Measurements from ENCODE around the gene ACAA2. TPM values are rescaled to one million over a fixed set of nuclear protein-coding genes. Genes with fewer than 3 reads are reported as not detected.

Gene ACAA2
- total RNA-seq, 1 donor from 2014 or later = 443 TPM

DNA sequence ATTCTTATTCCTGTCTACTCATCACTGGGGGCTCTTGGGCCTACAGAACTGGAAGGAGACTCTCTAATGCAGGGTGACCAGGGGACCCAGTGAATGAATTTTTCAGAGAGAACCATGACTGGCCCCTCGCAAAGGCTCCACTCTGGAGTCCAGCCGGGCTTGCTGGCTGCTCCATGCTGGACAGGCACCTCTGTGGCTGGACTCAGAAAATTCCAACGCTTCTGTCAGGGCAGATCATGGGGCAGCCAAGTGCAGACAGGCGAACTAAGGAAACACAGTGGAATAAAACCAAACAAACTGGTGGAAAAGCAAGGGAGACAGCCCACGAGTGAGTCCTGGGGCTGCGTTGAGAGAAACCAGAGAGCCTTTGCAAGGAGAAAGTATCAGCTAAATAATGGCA lies 57.2 kb downstream of the ACAA2 start:
- intact Hi-C loops (cut with DNase I) = no loop called here
- ATAC-seq (ENCODE audit: poor library complexity) (no peak), DNase-seq (no peak)

- intact Hi-C loops (cut with DNase I) = no loop called here
- ATAC-seq (ENCODE audit: poor library complexity) (no peak), DNase-seq (no peak)
Observed at GRCh38 chr18:49755489-49755888, 57.8 kb downstream of the ACAA2 start.

DNA sequence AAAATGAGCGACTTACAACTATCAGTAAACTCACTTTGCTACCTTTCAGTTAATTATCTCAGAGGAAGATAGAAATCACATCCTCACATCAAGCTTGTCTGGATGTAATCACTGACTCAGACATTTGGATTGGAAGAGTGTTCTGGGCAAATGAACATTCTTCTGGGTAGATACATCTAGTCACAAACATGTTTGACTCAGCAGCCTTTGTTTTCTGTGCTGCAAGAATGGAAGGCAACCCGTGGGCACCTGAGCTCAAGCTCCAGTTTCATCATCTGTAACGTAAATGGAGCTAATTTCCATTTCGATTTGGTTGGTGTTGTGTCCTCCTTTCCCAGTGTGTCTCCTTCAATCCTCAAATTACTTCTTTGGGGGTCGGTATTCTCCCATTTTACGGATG lies 58.5 kb downstream of the ACAA2 start:
- DNase-seq (no peak), ATAC-seq (ENCODE audit: poor library complexity) (no peak)
- intact Hi-C loops (cut with DNase I) = no loop called here

DNA sequence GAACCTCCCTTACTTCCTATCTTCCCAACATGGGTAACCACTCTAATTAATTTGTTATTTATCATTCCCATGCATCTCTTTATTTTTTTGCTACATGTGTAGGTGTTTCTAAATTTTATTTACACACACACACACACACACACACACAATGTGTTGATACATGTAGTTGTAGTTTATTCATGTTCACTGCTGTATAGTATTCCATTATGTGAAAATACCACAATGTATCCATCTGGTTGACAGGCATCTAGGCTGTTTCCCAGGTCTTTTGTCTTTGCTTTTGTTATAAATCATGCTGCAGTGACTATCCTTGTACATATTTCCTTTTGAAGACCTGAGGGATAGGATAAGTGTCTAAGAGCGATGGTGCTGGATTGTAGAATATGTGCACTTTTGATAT lies 59.7 kb downstream of the ACAA2 start:
- DNase-seq (no peak), ATAC-seq (ENCODE audit: poor library complexity) (no peak)
- intact Hi-C loops (cut with DNase I) = no loop called here

DNA sequence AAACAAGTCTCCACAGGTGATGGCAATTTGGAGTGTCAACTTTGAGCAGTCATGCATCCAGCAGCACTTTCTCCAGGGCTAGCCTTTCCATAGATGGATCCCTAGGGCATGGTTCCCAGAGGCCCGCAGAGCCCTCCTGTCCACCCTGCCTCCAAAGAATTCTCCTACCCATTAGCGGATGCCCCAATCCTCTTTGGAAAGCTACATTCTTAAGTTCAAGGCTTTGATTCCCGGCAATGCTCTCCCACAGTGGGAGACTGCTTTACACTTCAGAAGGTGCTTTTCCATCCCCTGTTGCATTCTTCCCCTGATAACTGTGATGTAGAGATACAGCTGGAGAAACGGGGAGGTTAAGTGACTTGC lies 61.3 kb downstream of the ACAA2 start:
- DNase-seq (no peak), ATAC-seq (ENCODE audit: poor library complexity) (no peak)
- intact Hi-C loops (cut with DNase I) = no loop called here

GRCh38 chr18:49751427-49752094 lies 61.8 kb downstream of the ACAA2 start:
- ATAC-seq (ENCODE audit: poor library complexity) (no peak), DNase-seq (no peak)
- intact Hi-C loops (cut with DNase I) = no loop called here

- no peak for DNase-seq
- intact Hi-C loops (cut with DNase I) = no loop called here
- ATAC-seq (ENCODE audit: poor library complexity) = no peak
Observed at GRCh38 chr18:49749563-49749962, 63.8 kb downstream of the ACAA2 start.

DNA sequence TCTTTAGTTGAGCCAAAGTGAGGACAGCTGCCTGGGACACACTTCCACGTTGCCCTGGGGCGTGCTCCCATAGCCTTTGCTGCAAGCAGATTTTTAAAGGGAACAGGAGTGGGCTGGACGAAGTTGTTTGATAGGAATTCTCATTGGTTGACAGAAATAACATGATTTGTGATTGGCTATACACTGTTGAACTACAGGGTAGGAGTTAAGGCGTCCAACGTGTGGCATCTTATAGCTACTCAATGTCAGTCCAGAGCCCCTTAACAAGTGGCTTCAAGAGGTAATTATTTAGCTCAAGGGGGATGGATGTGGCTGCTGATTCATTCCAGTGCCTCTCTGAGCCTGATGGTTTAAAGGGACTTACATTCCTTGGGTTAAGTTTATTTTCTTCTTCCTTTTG lies 65.5 kb downstream of the ACAA2 start:
- DNase-seq (no peak), ATAC-seq (ENCODE audit: poor library complexity) (no peak)
- intact Hi-C loops (cut with DNase I) = no loop called here

GRCh38 chr18:49745045-49746014 lies 68.0 kb downstream of the ACAA2 start:
- intact Hi-C loops (cut with DNase I) = no loop called here
- no peak for DNase-seq
- ATAC-seq (ENCODE audit: poor library complexity) = no peak

GRCh38 chr18:49744376-49745008 lies 68.8 kb downstream of the ACAA2 start:
- DNase-seq (no peak), ATAC-seq (ENCODE audit: poor library complexity) (no peak)
- intact Hi-C loops (cut with DNase I) = no loop called here

DNA sequence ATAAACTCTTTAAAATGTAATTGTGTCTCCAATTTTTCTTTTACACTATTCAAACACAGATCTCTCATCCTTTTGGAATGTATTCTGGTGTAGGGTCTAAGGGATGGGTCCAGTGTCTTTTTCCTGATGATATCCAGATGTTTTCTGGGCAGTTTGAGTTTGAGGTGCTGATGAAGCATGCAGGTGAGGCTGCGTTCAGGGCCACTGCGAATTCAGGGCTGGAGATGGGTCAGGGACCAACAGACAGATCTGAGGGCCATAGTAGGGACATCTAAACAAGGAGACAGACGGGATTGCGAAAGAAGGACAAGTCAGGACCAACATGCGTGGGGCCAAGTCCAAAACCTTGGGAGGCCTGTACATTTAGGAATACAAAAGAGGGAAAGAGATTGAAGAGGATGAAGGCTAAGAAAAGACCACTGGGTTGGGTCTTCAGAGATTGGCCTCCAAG lies 70.2 kb downstream of the ACAA2 start:
- ATAC-seq (ENCODE audit: poor library complexity) = no peak
- DNase-seq = no peak
- intact Hi-C loops (cut with DNase I) = no loop called here

DNA sequence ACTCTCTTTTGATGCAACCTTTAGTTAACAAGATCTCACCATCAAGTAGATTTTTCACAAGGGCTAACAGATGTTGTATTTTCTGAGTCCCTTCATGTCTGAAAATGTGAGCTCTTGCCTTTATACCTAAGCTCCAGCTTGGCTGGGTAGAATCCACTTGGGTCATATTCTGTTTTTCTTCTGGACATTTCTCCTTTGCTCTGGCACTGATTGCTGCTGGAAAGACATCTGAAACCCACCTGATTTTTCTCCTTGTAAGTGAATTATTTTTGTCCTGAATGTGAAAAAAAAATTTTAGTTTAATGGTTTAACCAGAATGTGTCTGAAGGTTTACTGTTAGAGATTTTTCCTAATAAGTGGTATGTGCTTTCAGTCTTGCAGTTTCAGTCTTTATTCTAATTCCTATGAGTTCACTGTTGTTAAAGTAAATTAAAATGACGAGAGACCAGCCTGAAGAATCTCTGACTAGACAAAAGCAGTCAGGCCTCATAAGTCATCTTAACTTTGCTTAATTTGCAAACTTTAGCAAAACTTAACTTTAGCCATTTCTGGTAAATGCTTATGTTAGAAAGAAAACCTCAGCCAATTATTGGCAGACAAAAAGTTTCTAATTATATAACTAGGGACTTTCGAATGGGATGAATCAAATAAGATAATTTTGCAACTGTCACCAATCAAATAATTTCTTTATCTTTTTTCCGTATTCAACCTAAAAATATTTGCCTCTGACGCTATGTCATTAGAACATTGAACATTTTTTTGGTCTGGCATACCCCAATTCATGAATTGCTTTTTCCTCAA lies 70.8 kb downstream of the ACAA2 start:
- DNase-seq (no peak), ATAC-seq (ENCODE audit: poor library complexity) (no peak)
- intact Hi-C loops (cut with DNase I) = no loop called here

- DNase-seq = no peak
- intact Hi-C loops (cut with DNase I) = no loop called here
- no peak for ATAC-seq (ENCODE audit: poor library complexity)
Observed at GRCh38 chr18:49739275-49739674, 74.1 kb downstream of the ACAA2 start.

DNA sequence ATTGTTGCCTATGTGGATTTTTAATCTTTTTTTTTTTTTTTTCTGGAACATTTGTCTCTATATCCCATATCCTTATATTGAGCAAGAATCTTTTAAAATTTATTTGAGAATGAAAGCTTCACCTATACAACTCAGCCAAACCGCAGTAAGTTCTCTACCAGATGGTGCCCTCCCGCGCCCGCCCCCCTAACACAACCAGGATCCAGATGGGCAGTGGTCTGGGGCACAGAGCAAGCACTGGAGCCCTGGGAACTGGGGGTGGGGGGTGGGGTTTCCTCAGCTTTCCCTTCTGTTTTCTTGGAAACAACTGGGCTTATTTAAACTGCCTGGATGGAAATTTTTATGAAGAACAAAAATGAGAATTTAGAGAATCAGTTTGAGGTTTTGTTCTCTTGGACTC lies 74.6 kb downstream of the ACAA2 start:
- intact Hi-C loops (cut with DNase I) = no loop called here
- ATAC-seq (ENCODE audit: poor library complexity) = no peak
- no peak for DNase-seq

DNA sequence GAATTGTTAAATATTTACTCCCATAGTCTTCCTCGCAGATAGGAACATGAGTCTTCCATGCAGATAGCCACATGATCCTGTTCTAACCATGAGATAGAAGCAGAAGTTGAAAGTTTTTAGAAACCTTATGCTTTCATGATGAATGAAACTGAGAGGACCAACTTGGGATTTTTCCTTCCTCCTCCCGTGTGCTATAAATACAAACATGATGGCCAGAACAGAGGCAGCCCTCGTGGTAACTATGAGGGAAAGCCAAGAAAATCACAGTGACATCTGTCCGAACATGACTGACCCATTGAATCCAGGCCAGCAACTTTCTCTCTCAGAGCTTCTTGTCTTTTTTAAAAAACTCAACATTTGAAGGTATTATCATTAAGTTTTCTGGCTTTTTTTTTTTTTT lies 78.5 kb downstream of the ACAA2 start:
- ATAC-seq (ENCODE audit: poor library complexity) = no peak
- intact Hi-C loops (cut with DNase I) = no loop called here
- DNase-seq = no peak

- DNase-seq = no peak
- ATAC-seq (ENCODE audit: poor library complexity) = no peak
- intact Hi-C loops (cut with DNase I) = no loop called here
Observed at GRCh38 chr18:49733896-49734585, 79.3 kb downstream of the ACAA2 start.

DNA sequence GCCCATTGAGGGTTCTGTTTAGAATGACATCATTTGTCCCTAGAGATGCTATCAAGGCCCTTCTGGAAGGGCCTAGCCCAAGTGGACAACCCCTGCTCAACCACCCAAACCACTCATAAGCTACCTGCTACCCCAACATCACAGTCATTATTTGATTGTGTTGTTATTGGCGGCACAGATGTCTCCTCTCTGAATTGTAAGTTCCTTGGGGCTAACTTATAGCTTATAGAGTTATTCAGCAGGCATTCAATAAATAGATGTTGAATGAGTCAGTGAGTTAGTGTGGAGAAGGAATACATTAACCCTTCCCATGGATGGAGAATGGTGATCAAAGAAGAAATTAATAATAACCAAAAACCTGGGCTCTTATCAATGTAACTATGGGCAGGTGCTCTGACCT lies 80.0 kb downstream of the ACAA2 start:
- intact Hi-C loops (cut with DNase I) = no loop called here
- DNase-seq = no peak
- ATAC-seq (ENCODE audit: poor library complexity) = no peak
